Measurements from ENCODE around the gene FLVCR2. TPM values are rescaled to one million over a fixed set of nuclear protein-coding genes. Genes with fewer than 3 reads are reported as not detected.

The FLVCR2 gene
- polyA plus RNA-seq, 2 donors, result 1.2 to 2.2 TPM

GRCh38 chr14:75650253-75651058, 72.0 kb downstream of the FLVCR2 start:
- H3K4me1 ChIP-seq (ENCODE audit: control insufficient read depth in 2 of 2, insufficient read depth in 2 of 2, low read length in 1 of 2), result peaks cover 0 to 3% of the 10 kb centered on the region in 2 donors
- no peak overlapping the region for H3K4me3 ChIP-seq (ENCODE audit: low read depth in 1 of 2, low read length in 2 of 2)
- WGBS, 2 donors, result 92 to 94% methylated on average over 5 of the region's 5 CpGs
- no peak overlapping the region for H3K27ac ChIP-seq (ENCODE audit: low read depth in 2 of 2, low read length in 1 of 2)
- H3K27me3 ChIP-seq (ENCODE audit: control insufficient read depth in 1 of 2, insufficient read depth in 2 of 2, low read length in 2 of 2), result no peaks in the 10 kb centered on the region
- peaks cover 8 to 17% of the 10 kb centered on the region in 2 donors for H3K36me3 ChIP-seq (ENCODE audit: control insufficient read depth in 2 of 2, insufficient read depth in 2 of 2, low read length in 1 of 2)
- H3K9me3 ChIP-seq (ENCODE audit: control insufficient read depth in 2 of 2, insufficient read depth in 1 of 2, low read depth in 1 of 2, low read length in 1 of 2), result no peaks in the 10 kb centered on the region

DNA sequence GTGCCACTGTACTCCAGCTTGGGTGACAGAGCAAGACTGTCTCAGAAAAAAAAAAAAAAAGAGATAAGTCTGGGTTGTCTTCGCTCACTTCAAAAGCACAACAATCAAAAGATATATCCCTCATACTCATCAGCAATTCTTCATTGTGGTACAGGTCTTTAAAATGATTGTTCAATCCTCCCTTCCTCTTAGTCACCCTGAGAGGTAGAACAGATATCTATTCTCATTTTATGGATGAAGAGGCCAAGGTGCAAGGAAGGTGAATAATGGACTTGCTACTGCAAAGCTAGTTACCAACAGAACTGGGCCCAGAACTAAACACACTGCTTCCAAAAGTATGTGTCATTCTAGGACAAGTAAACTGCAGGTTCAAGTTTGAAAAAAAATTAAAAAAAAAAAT, 75.1 kb downstream of the FLVCR2 start:
- Histone ChIP-seq H3K27ac (ENCODE audit: low read depth in 2 of 2, low read length in 1 of 2) (no peak overlapping the region), H3K4me1 (ENCODE audit: control insufficient read depth in 2 of 2, insufficient read depth in 2 of 2, low read length in 1 of 2) (no peaks in the 10 kb centered on the region), H3K4me3 (ENCODE audit: low read depth in 1 of 2, low read length in 2 of 2) (no peak overlapping the region), H3K9me3 (ENCODE audit: control insufficient read depth in 2 of 2, insufficient read depth in 1 of 2, low read depth in 1 of 2, low read length in 1 of 2) (no peaks in the 10 kb centered on the region), H3K27me3 (ENCODE audit: control insufficient read depth in 1 of 2, insufficient read depth in 2 of 2, low read length in 2 of 2) (no peaks in the 10 kb centered on the region), H3K36me3 (ENCODE audit: control insufficient read depth in 2 of 2, insufficient read depth in 2 of 2, low read length in 1 of 2) (peaks cover 13 to 14% of the 10 kb centered on the region in 2 donors)
- 94 to 100% methylated on average over 1 of the region's 1 CpG for WGBS, 2 donors

- Histone ChIP-seq H3K4me1 (ENCODE audit: control insufficient read depth in 2 of 2, insufficient read depth in 2 of 2, low read length in 1 of 2) (no peaks in the 10 kb centered on the region), H3K9me3 (ENCODE audit: control insufficient read depth in 2 of 2, insufficient read depth in 1 of 2, low read depth in 1 of 2, low read length in 1 of 2) (no peaks in the 10 kb centered on the region), H3K27ac (ENCODE audit: low read depth in 2 of 2, low read length in 1 of 2) (no peak overlapping the region), H3K4me3 (ENCODE audit: low read depth in 1 of 2, low read length in 2 of 2) (no peak overlapping the region), H3K27me3 (ENCODE audit: control insufficient read depth in 1 of 2, insufficient read depth in 2 of 2, low read length in 2 of 2) (no peaks in the 10 kb centered on the region), H3K36me3 (ENCODE audit: control insufficient read depth in 2 of 2, insufficient read depth in 2 of 2, low read length in 1 of 2) (peaks cover 13 to 14% of the 10 kb centered on the region in 2 donors)
- WGBS, 2 donors, result 6 to 7% methylated on average over 4 of the region's 4 CpGs
Observed at GRCh38 chr14:75654127-75654732, 75.8 kb downstream of the FLVCR2 start.

- Histone ChIP-seq H3K36me3 (ENCODE audit: control insufficient read depth in 2 of 2, insufficient read depth in 2 of 2, low read length in 1 of 2) (peaks cover 10 to 14% of the 10 kb centered on the region in 2 donors), H3K27me3 (ENCODE audit: control insufficient read depth in 1 of 2, insufficient read depth in 2 of 2, low read length in 2 of 2) (no peaks in the 10 kb centered on the region), H3K4me3 (ENCODE audit: low read depth in 1 of 2, low read length in 2 of 2) (no peak overlapping the region), H3K4me1 (ENCODE audit: control insufficient read depth in 2 of 2, insufficient read depth in 2 of 2, low read length in 1 of 2) (no peaks in the 10 kb centered on the region), H3K9me3 (ENCODE audit: control insufficient read depth in 2 of 2, insufficient read depth in 1 of 2, low read depth in 1 of 2, low read length in 1 of 2) (no peaks in the 10 kb centered on the region), H3K27ac (ENCODE audit: low read depth in 2 of 2, low read length in 1 of 2) (no peak overlapping the region)
- WGBS, 2 donors, result 0% methylated on average over 1 of the region's 1 CpG
Observed at GRCh38 chr14:75655235-75655634, 76.8 kb downstream of the FLVCR2 start.

DNA sequence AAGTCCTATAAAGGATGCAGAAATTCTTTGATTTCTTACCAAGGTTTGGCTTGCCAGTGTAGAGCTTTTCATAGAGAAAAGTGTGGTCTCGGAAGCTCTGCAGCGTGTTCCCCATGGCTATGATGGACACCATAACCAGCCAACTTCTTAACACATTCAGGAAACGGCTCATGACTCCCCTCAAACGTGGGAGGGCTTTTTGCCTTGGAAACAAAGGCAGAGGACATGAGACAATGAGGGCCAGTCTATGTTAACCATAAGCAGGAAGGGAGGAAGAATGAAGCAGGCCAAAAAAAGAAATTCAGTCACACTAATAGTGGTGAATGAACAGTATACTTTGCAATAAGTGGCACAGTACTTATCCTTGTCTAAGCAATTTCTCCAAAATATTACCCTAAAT, 78.9 kb downstream of the FLVCR2 start:
- no peaks in the 10 kb centered on the region for H3K27me3 ChIP-seq (ENCODE audit: control insufficient read depth in 1 of 2, insufficient read depth in 2 of 2, low read length in 2 of 2)
- peaks cover 4 to 6% of the 10 kb centered on the region in 2 donors for H3K36me3 ChIP-seq (ENCODE audit: control insufficient read depth in 2 of 2, insufficient read depth in 2 of 2, low read length in 1 of 2)
- no peak overlapping the region for H3K27ac ChIP-seq (ENCODE audit: low read depth in 2 of 2, low read length in 1 of 2)
- H3K9me3 ChIP-seq (ENCODE audit: control insufficient read depth in 2 of 2, insufficient read depth in 1 of 2, low read depth in 1 of 2, low read length in 1 of 2), result no peaks in the 10 kb centered on the region
- WGBS, 2 donors, result 71 to 76% methylated on average over 4 of the region's 4 CpGs
- H3K4me1 ChIP-seq (ENCODE audit: control insufficient read depth in 2 of 2, insufficient read depth in 2 of 2, low read length in 1 of 2), result no peaks in the 10 kb centered on the region
- no peak overlapping the region for H3K4me3 ChIP-seq (ENCODE audit: low read depth in 1 of 2, low read length in 2 of 2)

GRCh38 chr14:75658957-75659356, 80.5 kb downstream of the FLVCR2 start:
- H3K4me1 ChIP-seq (ENCODE audit: control insufficient read depth in 2 of 2, insufficient read depth in 2 of 2, low read length in 1 of 2), result no peaks in the 10 kb centered on the region
- H3K36me3 ChIP-seq (ENCODE audit: control insufficient read depth in 2 of 2, insufficient read depth in 2 of 2, low read length in 1 of 2), result peaks cover 4 to 6% of the 10 kb centered on the region in 2 donors
- no peak overlapping the region for H3K27ac ChIP-seq (ENCODE audit: low read depth in 2 of 2, low read length in 1 of 2)
- H3K9me3 ChIP-seq (ENCODE audit: control insufficient read depth in 2 of 2, insufficient read depth in 1 of 2, low read depth in 1 of 2, low read length in 1 of 2), result no peaks in the 10 kb centered on the region
- no peaks in the 10 kb centered on the region for H3K27me3 ChIP-seq (ENCODE audit: control insufficient read depth in 1 of 2, insufficient read depth in 2 of 2, low read length in 2 of 2)
- 95 to 96% methylated on average over 2 of the region's 2 CpGs for WGBS, 2 donors
- H3K4me3 ChIP-seq (ENCODE audit: low read depth in 1 of 2, low read length in 2 of 2), result no peak overlapping the region

DNA sequence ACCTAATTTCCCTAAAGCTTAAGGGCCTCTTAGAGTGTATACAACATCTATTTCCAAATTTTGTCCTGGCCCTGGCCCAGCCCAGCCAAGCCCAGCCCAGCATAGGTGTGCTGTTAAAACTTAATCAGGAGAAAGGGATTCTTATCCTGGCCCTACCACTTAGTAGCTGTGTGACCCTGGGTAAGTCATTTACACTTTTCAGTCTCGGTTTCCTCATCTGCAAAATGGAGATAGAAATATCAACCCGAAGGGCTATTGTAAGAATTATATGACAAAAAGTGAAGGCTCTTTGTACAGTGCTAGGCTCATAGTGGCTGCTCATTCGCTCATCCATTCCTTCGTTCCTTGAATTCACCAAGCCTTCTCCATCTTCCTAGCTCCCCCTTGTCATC, 81.8 kb downstream of the FLVCR2 start:
- H3K4me3 ChIP-seq (ENCODE audit: low read depth in 1 of 2, low read length in 2 of 2), result peak overlapping the region; percentile 68 to 91
- WGBS, 2 donors, result 14 to 18% methylated on average over 4 of the region's 4 CpGs
- H3K4me1 ChIP-seq (ENCODE audit: control insufficient read depth in 2 of 2, insufficient read depth in 2 of 2, low read length in 1 of 2), result no peaks in the 10 kb centered on the region
- H3K36me3 ChIP-seq (ENCODE audit: control insufficient read depth in 2 of 2, insufficient read depth in 2 of 2, low read length in 1 of 2), result peaks cover 0 to 6% of the 10 kb centered on the region in 2 donors
- H3K9me3 ChIP-seq (ENCODE audit: control insufficient read depth in 2 of 2, insufficient read depth in 1 of 2, low read depth in 1 of 2, low read length in 1 of 2), result no peaks in the 10 kb centered on the region
- no peaks in the 10 kb centered on the region for H3K27me3 ChIP-seq (ENCODE audit: control insufficient read depth in 1 of 2, insufficient read depth in 2 of 2, low read length in 2 of 2)
- H3K27ac ChIP-seq (ENCODE audit: low read depth in 2 of 2, low read length in 1 of 2), result peak overlapping the region; percentile 96 to 97

- no peaks in the 10 kb centered on the region for H3K4me1 ChIP-seq (ENCODE audit: control insufficient read depth in 2 of 2, insufficient read depth in 2 of 2, low read length in 1 of 2)
- 1% methylated on average over 60 of the region's 60 CpGs for WGBS, 2 donors
- no peaks in the 10 kb centered on the region for H3K9me3 ChIP-seq (ENCODE audit: control insufficient read depth in 2 of 2, insufficient read depth in 1 of 2, low read depth in 1 of 2, low read length in 1 of 2)
- H3K27me3 ChIP-seq (ENCODE audit: control insufficient read depth in 1 of 2, insufficient read depth in 2 of 2, low read length in 2 of 2), result no peaks in the 10 kb centered on the region
- H3K27ac ChIP-seq (ENCODE audit: low read depth in 2 of 2, low read length in 1 of 2), result peak within 1 kb of the TSS; percentile 96 to 97
- peaks cover 0 to 6% of the 10 kb centered on the region in 2 donors for H3K36me3 ChIP-seq (ENCODE audit: control insufficient read depth in 2 of 2, insufficient read depth in 2 of 2, low read length in 1 of 2)
- H3K4me3 ChIP-seq (ENCODE audit: low read depth in 1 of 2, low read length in 2 of 2), result peak within 1 kb of the TSS; percentile 68 to 91
Observed at GRCh38 chr14:75660630-75661498, 82.4 kb downstream of the FLVCR2 start, which contains the start of the genes ERG28 and TTLL5. Gene ERG28 (minus strand): TSS chr14:75660876. CDS start chr14:75657502, 3,374 bp downstream. Gene TTLL5 (plus strand): TSS chr14:75661246. CDS start chr14:75663150, 1,904 bp downstream.

DNA sequence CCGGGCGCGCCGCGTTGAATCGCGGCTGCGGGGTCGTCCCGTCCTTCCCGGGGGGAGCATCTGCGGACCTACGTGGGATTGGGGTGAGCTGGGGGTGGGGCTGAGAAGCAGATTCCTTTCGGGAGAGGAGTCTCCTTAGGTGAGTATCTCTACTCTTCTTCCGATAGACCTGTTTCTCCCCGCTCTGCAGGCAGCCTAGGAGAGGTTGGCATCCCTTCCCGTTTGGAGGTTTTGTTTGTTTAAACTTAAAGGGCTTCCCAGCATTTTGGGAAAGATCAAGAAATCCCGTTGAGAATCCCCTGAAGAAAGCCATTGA, 83.0 kb downstream of the FLVCR2 start:
- H3K4me3 ChIP-seq (ENCODE audit: low read depth in 1 of 2, low read length in 2 of 2), result peak overlapping the region; percentile 68 to 91
- no peaks in the 10 kb centered on the region for H3K4me1 ChIP-seq (ENCODE audit: control insufficient read depth in 2 of 2, insufficient read depth in 2 of 2, low read length in 1 of 2)
- no peaks in the 10 kb centered on the region for H3K9me3 ChIP-seq (ENCODE audit: control insufficient read depth in 2 of 2, insufficient read depth in 1 of 2, low read depth in 1 of 2, low read length in 1 of 2)
- H3K27ac ChIP-seq (ENCODE audit: low read depth in 2 of 2, low read length in 1 of 2), result peak overlapping the region; percentile 96 to 97
- H3K36me3 ChIP-seq (ENCODE audit: control insufficient read depth in 2 of 2, insufficient read depth in 2 of 2, low read length in 1 of 2), result peaks cover 0 to 2% of the 10 kb centered on the region in 2 donors
- H3K27me3 ChIP-seq (ENCODE audit: control insufficient read depth in 1 of 2, insufficient read depth in 2 of 2, low read length in 2 of 2), result no peaks in the 10 kb centered on the region
- 1% methylated on average over 18 of the region's 18 CpGs for WGBS, 2 donors

Data from esophagus (tissue), 2 donors.